ENCODE measurements around the gene SLC25A33. TPM values are rescaled to one million over a fixed set of nuclear protein-coding genes. Genes with fewer than 3 reads are reported as not detected.

Gene SLC25A33
- total and polyA plus RNA-seq, 7 experiments from 2014 or later, result 2.5 to 8.0 (median 5.3) TPM

- H3K27ac ChIP-seq (ENCODE audit: low read depth, low read length), result peak within 1 kb of the TSS; percentile 69
- intact Hi-C loops (cut with micrococcal nuclease), result loop anchor here (1.0 to 10.0 kb wide), 20 partner anchors 26 to 1106 kb away; partner anchors contain the start of genes H6PD (in 2 of the 2), SLC25A33 (in 2 of the 2), UBE4B (in 2 of the 2) and CTNNBIP1 (in 1 of the 2)
Observed at GRCh38 chr1:9588551-9589143, 49.4 kb downstream of the SLC25A33 start, which contains the start of gene TMEM201. TMEM201 (plus strand) TSS chr1:9588911; CDS start chr1:9588931, 20 bp downstream.

GRCh38 chr1:9589144-9589718 lies 50.0 kb downstream of the SLC25A33 start:
- peaks cover 11 to 27% of the 10 kb centered on the region in 2 donors for H3K4me1 ChIP-seq (ENCODE audit: control insufficient read depth in 2 of 2, insufficient read depth in 2 of 2, low read length in 2 of 2)
- H3K4me3 Mint-ChIP-seq, result peak overlapping the region; percentile 78 to 93 (median 86)
- H3K27me3 Mint-ChIP-seq, result no peaks in the 10 kb centered on the region
- H3K9me3 Mint-ChIP-seq, result peaks cover 0 to 1% (median 0%) of the 10 kb centered on the region in 11 donors
- no peaks in the 10 kb centered on the region for H3K9me3 ChIP-seq (ENCODE audit: control insufficient read depth in 2 of 3, low read length in 3 of 3)
- intact Hi-C loops (cut with micrococcal nuclease), result loop anchor here (2.0 to 10.0 kb wide), 15 partner anchors 26 to 1106 kb away; partner anchors contain the start of genes H6PD (in 2 of the 2), CTNNBIP1 (in 1 of the 2), GPR157 (in 1 of the 2) and SPSB1 (in 1 of the 2)
- H3K4me1 Mint-ChIP-seq, result peaks cover 21 to 39% (median 33%) of the 10 kb centered on the region in 7 donors
- H3K27ac Mint-ChIP-seq, result peak overlapping the region; percentile 43 to 84 (median 65)
- peak; percentile 16 for ATAC-seq
- H3K36me3 Mint-ChIP-seq, result no peaks in the 10 kb centered on the region
- no peaks in the 10 kb centered on the region for H3K27me3 ChIP-seq (ENCODE audit: control insufficient read depth in 2 of 2, insufficient read depth in 2 of 2, low read length in 2 of 2)
- ChIA-PET POLR2A (interaction anchor here (1.0 to 2.5 kb wide), 2 partner anchors 40 to 349 kb away, joined by 3 to 11 read pairs; no protein-coding TSS in a partner anchor), CTCF (interaction anchor here (0.6 to 1.3 kb wide), 3 partner anchors 18 to 1501 kb away, joined by 3 to 4 read pairs (median 4); no protein-coding TSS in a partner anchor)
- peak; percentile 9 to 50 (median 44) for DNase-seq
- peak overlapping the region; percentile 69 for H3K27ac ChIP-seq (ENCODE audit: low read depth, low read length)
- H3K4me3 ChIP-seq (ENCODE audit: low read length), result peak overlapping the region; percentile 51
- no peaks in the 10 kb centered on the region for H3K36me3 ChIP-seq (ENCODE audit: control insufficient read depth in 2 of 3, insufficient read depth in 3 of 3, low read length in 3 of 3)

More at GRCh38 chr1:9588551-9589143, 49.4 kb downstream of the SLC25A33 start, which contains the start of gene TMEM201:
- ATAC-seq (peak; percentile 98), DNase-seq (peak; percentile 88 to 98 (median 93))
- Histone ChIP-seq H3K27me3 (ENCODE audit: control insufficient read depth in 2 of 2, insufficient read depth in 2 of 2, low read length in 2 of 2) (no peaks in the 10 kb centered on the region), H3K4me1 (ENCODE audit: control insufficient read depth in 2 of 2, insufficient read depth in 2 of 2, low read length in 2 of 2) (peaks cover 11 to 22% of the 10 kb centered on the region in 2 donors), H3K36me3 (ENCODE audit: control insufficient read depth in 2 of 3, insufficient read depth in 3 of 3, low read length in 3 of 3) (no peaks in the 10 kb centered on the region), H3K4me3 (ENCODE audit: low read length) (peak within 1 kb of the TSS; percentile 51), H3K9me3 (ENCODE audit: control insufficient read depth in 2 of 3, low read length in 3 of 3) (no peaks in the 10 kb centered on the region)
- Mint-ChIP-seq H3K36me3 (no peaks in the 10 kb centered on the region), H3K4me3 (peak within 1 kb of the TSS; percentile 78 to 93 (median 86)), H3K4me1 (peaks cover 20 to 37% (median 32%) of the 10 kb centered on the region in 7 donors), H3K27ac (peak within 1 kb of the TSS; percentile 43 to 93 (median 65)), H3K27me3 (no peaks in the 10 kb centered on the region), H3K9me3 (peaks cover 0 to 1% (median 0%) of the 10 kb centered on the region in 11 donors)
- ChIA-PET CTCF (interaction anchor here (1.0 kb wide), 1 partner anchor 275 kb away, joined by 3 read pairs; no protein-coding TSS in a partner anchor), POLR2A (interaction anchor here (0.7 to 2.5 kb wide), 2 partner anchors 40 to 152 kb away, joined by 3 to 11 read pairs; no protein-coding TSS in a partner anchor)

DNA sequence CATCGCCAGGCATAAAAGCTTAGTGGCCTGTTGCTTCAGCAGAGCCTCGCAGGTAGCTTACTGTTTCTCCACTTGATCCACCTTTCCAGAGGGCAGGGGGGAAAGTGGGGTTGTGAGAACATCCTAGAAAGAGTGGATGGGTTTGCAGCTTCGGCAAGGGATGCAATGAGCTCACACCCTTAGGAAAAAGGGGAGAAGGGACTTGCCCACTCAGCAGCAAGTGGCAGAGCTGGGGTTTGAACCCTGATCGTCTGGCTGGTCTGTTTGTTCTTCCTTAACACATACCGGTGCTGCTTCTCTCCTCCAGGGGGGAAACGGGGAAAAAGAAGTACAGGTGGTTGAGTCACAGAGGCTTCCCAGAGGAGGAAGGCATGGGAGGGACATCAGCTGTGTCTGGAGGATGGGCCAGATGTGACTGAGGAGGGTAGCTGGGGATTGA lies 50.5 kb downstream of the SLC25A33 start:
- H3K36me3 ChIP-seq (ENCODE audit: control insufficient read depth in 2 of 3, insufficient read depth in 3 of 3, low read length in 3 of 3), result no peaks in the 10 kb centered on the region
- no peaks in the 10 kb centered on the region for H3K9me3 ChIP-seq (ENCODE audit: control insufficient read depth in 2 of 3, low read length in 3 of 3)
- H3K27ac ChIP-seq (ENCODE audit: low read depth, low read length), result peak overlapping the region; percentile 69
- H3K4me1 ChIP-seq (ENCODE audit: control insufficient read depth in 2 of 2, insufficient read depth in 2 of 2, low read length in 2 of 2), result peaks cover 11 to 27% of the 10 kb centered on the region in 2 donors
- POLR2A ChIA-PET, result interaction anchor here (0.7 to 2.5 kb wide), 3 partner anchors 39 to 460 kb away, joined by 3 to 11 read pairs (median 3); no protein-coding TSS in a partner anchor
- H3K9me3 Mint-ChIP-seq, result peaks cover 0 to 1% (median 0%) of the 10 kb centered on the region in 11 donors
- CTCF ChIA-PET, result interaction anchor here (0.6 to 1.3 kb wide), 3 partner anchors 18 to 1501 kb away, joined by 3 to 4 read pairs (median 4); no protein-coding TSS in a partner anchor
- H3K27me3 Mint-ChIP-seq, result no peaks in the 10 kb centered on the region
- H3K4me3 Mint-ChIP-seq, result peak overlapping the region; percentile 78 to 93 (median 86)
- DNase-seq (no peak), ATAC-seq (no peak)
- peak overlapping the region; percentile 51 for H3K4me3 ChIP-seq (ENCODE audit: low read length)
- H3K4me1 Mint-ChIP-seq, result peaks cover 21 to 39% (median 33%) of the 10 kb centered on the region in 7 donors
- no peaks in the 10 kb centered on the region for H3K36me3 Mint-ChIP-seq
- no peaks in the 10 kb centered on the region for H3K27me3 ChIP-seq (ENCODE audit: control insufficient read depth in 2 of 2, insufficient read depth in 2 of 2, low read length in 2 of 2)
- intact Hi-C loops (cut with micrococcal nuclease), result loop anchor here (2.0 to 10.0 kb wide), 15 partner anchors 25 to 1105 kb away; partner anchors contain the start of genes H6PD (in 2 of the 2), CTNNBIP1 (in 1 of the 2), GPR157 (in 1 of the 2) and SPSB1 (in 1 of the 2)
- peak overlapping the region; percentile 43 to 93 (median 62) for H3K27ac Mint-ChIP-seq

- ChIA-PET CTCF (interaction anchor here (0.6 to 1.3 kb wide), 2 partner anchors 17 to 25 kb away, joined by 3 to 4 read pairs; no protein-coding TSS in a partner anchor), POLR2A (interaction anchor here (0.7 to 2.5 kb wide), 3 partner anchors 39 to 460 kb away, joined by 3 to 11 read pairs (median 3); no protein-coding TSS in a partner anchor)
- peaks cover 0 to 1% (median 0%) of the 10 kb centered on the region in 11 donors for H3K9me3 Mint-ChIP-seq
- peak overlapping the region in 3 of 9 donors; percentile 18 to 62 (median 19) for H3K27ac Mint-ChIP-seq
- peak overlapping the region in 9 of 10 donors; percentile 25 to 93 (median 86) for H3K4me3 Mint-ChIP-seq
- H3K9me3 ChIP-seq (ENCODE audit: control insufficient read depth in 2 of 3, low read length in 3 of 3), result no peaks in the 10 kb centered on the region
- DNase-seq (no peak), ATAC-seq (no peak)
- intact Hi-C loops (cut with micrococcal nuclease), result no loop called here
- no peaks in the 10 kb centered on the region for H3K27me3 Mint-ChIP-seq
- H3K4me3 ChIP-seq (ENCODE audit: low read length), result no peak overlapping the region
- H3K4me1 Mint-ChIP-seq, result peaks cover 21 to 39% (median 33%) of the 10 kb centered on the region in 7 donors
- H3K27me3 ChIP-seq (ENCODE audit: control insufficient read depth in 2 of 2, insufficient read depth in 2 of 2, low read length in 2 of 2), result no peaks in the 10 kb centered on the region
- H3K36me3 Mint-ChIP-seq, result no peaks in the 10 kb centered on the region
- no peaks in the 10 kb centered on the region for H3K36me3 ChIP-seq (ENCODE audit: control insufficient read depth in 2 of 3, insufficient read depth in 3 of 3, low read length in 3 of 3)
- H3K27ac ChIP-seq (ENCODE audit: low read depth, low read length), result peak overlapping the region; percentile 69
- H3K4me1 ChIP-seq (ENCODE audit: control insufficient read depth in 2 of 2, insufficient read depth in 2 of 2, low read length in 2 of 2), result peaks cover 11 to 27% of the 10 kb centered on the region in 2 donors
Observed at GRCh38 chr1:9590201-9590600, 50.9 kb downstream of the SLC25A33 start.

- POLR2A ChIA-PET, result no interaction called here
Observed at GRCh38 chr1:9590945-9591668, 51.8 kb downstream of the SLC25A33 start.

More at GRCh38 chr1:9590945-9591668, 51.8 kb downstream of the SLC25A33 start:
- H3K4me1 ChIP-seq (ENCODE audit: control insufficient read depth in 2 of 2, insufficient read depth in 2 of 2, low read length in 2 of 2), result peaks cover 11 to 27% of the 10 kb centered on the region in 2 donors
- Mint-ChIP-seq H3K4me1 (peaks cover 21 to 39% (median 33%) of the 10 kb centered on the region in 7 donors), H3K9me3 (peaks cover 0 to 1% (median 0%) of the 10 kb centered on the region in 11 donors), H3K36me3 (no peaks in the 10 kb centered on the region), H3K27ac (peak overlapping the region in 4 of 9 donors; percentile 16 to 28 (median 18)), H3K4me3 (peak overlapping the region in 7 of 10 donors; percentile 2 to 91 (median 41)), H3K27me3 (no peaks in the 10 kb centered on the region)
- no peaks in the 10 kb centered on the region for H3K9me3 ChIP-seq (ENCODE audit: control insufficient read depth in 2 of 3, low read length in 3 of 3)
- no peaks in the 10 kb centered on the region for H3K36me3 ChIP-seq (ENCODE audit: control insufficient read depth in 2 of 3, insufficient read depth in 3 of 3, low read length in 3 of 3)
- no peak for ATAC-seq
- no peaks in the 10 kb centered on the region for H3K27me3 ChIP-seq (ENCODE audit: control insufficient read depth in 2 of 2, insufficient read depth in 2 of 2, low read length in 2 of 2)
- CTCF ChIA-PET, result no interaction called here
- intact Hi-C loops (cut with micrococcal nuclease), result no loop called here
- no peak for DNase-seq
- H3K4me3 ChIP-seq (ENCODE audit: low read length), result no peak overlapping the region
- no peak overlapping the region for H3K27ac ChIP-seq (ENCODE audit: low read depth, low read length)

All from naive thymus-derived CD4-positive, alpha-beta T cell (primary cell).